Astrocyte (in vitro differentiated cells and primary cell): ENCODE data around the gene ADAMTS20. TPM values are rescaled to one million over a fixed set of nuclear protein-coding genes. Genes with fewer than 3 reads are reported as not detected.

Experiments used
- DNase-seq: peaks from one replicate; pipeline ENCODE4 v3.0.0-alpha.2; 2010; ENCODE audit warnings: low read depth
- FAIRE-seq: peaks from 2 replicates; lab custom pipeline; 2011; peaks lifted over from hg19 to GRCh38; lab: Jason Lieb, UNC
- H2AFZ ChIP-seq: 2 replicates; pipeline ENCODE4 v1.6.0; 2012; ENCODE audit warnings: low read depth, low read length, inconsistent platforms
- H3K27ac ChIP-seq: 2 replicates; pipeline ENCODE4 v1.5.1; 2011; ENCODE audit warnings: low read depth, low read length, inconsistent platforms
- H3K27me3 ChIP-seq: 2 replicates; pipeline ENCODE4 v1.6.0; 2011; ENCODE audit warnings: low read length, inconsistent platforms; ENCODE audit not compliant: insufficient read depth
- H3K36me3 ChIP-seq: 2 replicates; pipeline ENCODE4 v1.5.1; 2011; ENCODE audit warnings: low read length, inconsistent platforms; ENCODE audit not compliant: insufficient read depth
- H3K4me1 ChIP-seq: 2 replicates; pipeline ENCODE4 v1.5.1; 2011; ENCODE audit warnings: low read length, inconsistent platforms; ENCODE audit not compliant: insufficient read depth
- H3K4me2 ChIP-seq: 2 replicates; pipeline ENCODE4 v1.6.0; 2012; ENCODE audit warnings: low read length, inconsistent platforms
- H3K4me3 ChIP-seq: 2 replicates; pipeline ENCODE4 v1.5.1; 2011; ENCODE audit warnings: low read depth, mild to moderate bottlenecking, low read length, inconsistent platforms; ENCODE audit not compliant: insufficient read depth
- H3K79me2 ChIP-seq: 2 replicates; pipeline ENCODE4 v1.6.0; 2012; ENCODE audit warnings: mild to moderate bottlenecking, low read length, inconsistent platforms; ENCODE audit not compliant: insufficient read depth
- H3K9ac ChIP-seq: 2 replicates; pipeline ENCODE4 v1.6.0; 2012; ENCODE audit warnings: mild to moderate bottlenecking, low read length, inconsistent platforms
- H3K9me3 ChIP-seq: 2 replicates; pipeline ENCODE4 v1.5.1; 2012; ENCODE audit warnings: low read depth, mild to moderate bottlenecking, low read length, inconsistent platforms; ENCODE audit not compliant: insufficient read depth
- H4K20me1 ChIP-seq: 2 replicates; pipeline ENCODE4 v1.6.0; 2012; ENCODE audit warnings: low read length, inconsistent platforms; ENCODE audit not compliant: insufficient read depth
- H3K27ac Mint-ChIP-seq: one replicate; pipeline ENCODE4 v1.8.0; 2021; ENCODE audit warnings: mild to moderate bottlenecking, mixed read lengths; ENCODE audit not compliant: unreplicated experiment
- H3K27me3 Mint-ChIP-seq: one replicate; pipeline ENCODE4 v1.8.0; 2021; ENCODE audit warnings: low read depth, mixed read lengths; ENCODE audit not compliant: unreplicated experiment
- H3K36me3 Mint-ChIP-seq: one replicate; pipeline ENCODE4 v1.8.0; 2021; ENCODE audit warnings: low read depth, mixed read lengths; ENCODE audit not compliant: unreplicated experiment
- H3K4me1 Mint-ChIP-seq: one replicate; pipeline ENCODE4 v1.8.0; 2021; ENCODE audit warnings: low read depth, mixed read lengths; ENCODE audit not compliant: unreplicated experiment
- H3K4me3 Mint-ChIP-seq: one replicate; pipeline ENCODE4 v1.8.0; 2021; ENCODE audit warnings: mild to moderate bottlenecking, moderate library complexity, mixed read lengths; ENCODE audit not compliant: unreplicated experiment
- H3K9me3 Mint-ChIP-seq: one replicate; pipeline ENCODE4 v1.8.0; 2021; ENCODE audit warnings: mild to moderate bottlenecking, mixed read lengths; ENCODE audit not compliant: unreplicated experiment
- CTCF ChIP-seq: IDR thresholded peaks from 2 replicates; pipeline ENCODE4 v1.5.1; 2011; ENCODE audit warnings: low read depth, mild to moderate bottlenecking, inconsistent platforms, low read length, moderate library complexity; ENCODE audit not compliant: insufficient read depth
- EZH2 ChIP-seq: IDR thresholded peaks from 2 replicates; pipeline ENCODE4 v1.6.1; 2012; ENCODE audit warnings: mild to moderate bottlenecking, low read length, inconsistent platforms; ENCODE audit not compliant: insufficient read depth
- total RNA-seq: library from RNA; stranded (reverse); gene quantifications from 2 replicates; pipeline ENCODE4 v1.2.1, GENCODE V29; 2021

The ADAMTS20 gene
- total RNA-seq, 1 donor from 2014 or later, result 0.66 TPM

- H3K27ac ChIP-seq, result peak overlapping the region; percentile 34
- TF ChIP-seq EZH2, result no peak
- no peak for TF ChIP-seq CTCF
- no peaks in the 10 kb centered on the region for H3K79me2 ChIP-seq
- no peaks in the 10 kb centered on the region for H3K27me3 ChIP-seq
- H3K4me2 ChIP-seq, result no peak overlapping the region
- Mint-ChIP-seq H3K4me1 (no peaks in the 10 kb centered on the region), H3K9me3 (no peaks in the 10 kb centered on the region), H3K27ac (no peak overlapping the region), H3K4me3 (no peak overlapping the region), H3K36me3 (no peaks in the 10 kb centered on the region), H3K27me3 (no peaks in the 10 kb centered on the region)
- H3K4me1 ChIP-seq, result peaks cover 11% of the 10 kb centered on the region
- no peaks in the 10 kb centered on the region for H3K9me3 ChIP-seq
- H3K9ac ChIP-seq, result no peak overlapping the region
- DNase-seq (no peak), FAIRE-seq (no peak)
- no peaks in the 10 kb centered on the region for H3K36me3 ChIP-seq
- no peak overlapping the region for H3K4me3 ChIP-seq
- H4K20me1 ChIP-seq, result no peaks in the 10 kb centered on the region
- no peak overlapping the region for H2AFZ ChIP-seq
Measured at GRCh38 chr12:43316520-43316919, 235.5 kb downstream of the ADAMTS20 start.

- no peak for TF ChIP-seq CTCF
- TF ChIP-seq EZH2, result no peak
- H3K4me3 Mint-ChIP-seq, result no peak overlapping the region
- H3K9me3 Mint-ChIP-seq, result no peaks in the 10 kb centered on the region
- no peaks in the 10 kb centered on the region for H4K20me1 ChIP-seq
- H3K9me3 ChIP-seq, result no peaks in the 10 kb centered on the region
- H3K4me1 Mint-ChIP-seq, result peaks cover under 1% of the 10 kb centered on the region
- H3K36me3 Mint-ChIP-seq, result no peaks in the 10 kb centered on the region
- H3K9ac ChIP-seq, result no peak overlapping the region
- H3K27me3 Mint-ChIP-seq, result no peaks in the 10 kb centered on the region
- no peak overlapping the region for H3K4me3 ChIP-seq
- H3K4me2 ChIP-seq, result no peak overlapping the region
- DNase-seq, result peak; percentile 42
- no peak overlapping the region for H2AFZ ChIP-seq
- H3K27ac Mint-ChIP-seq, result no peak overlapping the region
- H3K27me3 ChIP-seq, result no peaks in the 10 kb centered on the region
- H3K79me2 ChIP-seq, result no peaks in the 10 kb centered on the region
- peaks cover 15% of the 10 kb centered on the region for H3K4me1 ChIP-seq
- H3K27ac ChIP-seq, result peak overlapping the region; percentile 34
- no peaks in the 10 kb centered on the region for H3K36me3 ChIP-seq
- FAIRE-seq, result no peak
Measured at GRCh38 chr12:43315961-43316360, 236.0 kb downstream of the ADAMTS20 start.

- no peaks in the 10 kb centered on the region for H4K20me1 ChIP-seq
- no peaks in the 10 kb centered on the region for H3K79me2 ChIP-seq
- Mint-ChIP-seq H3K27ac (no peak overlapping the region), H3K36me3 (no peaks in the 10 kb centered on the region), H3K27me3 (no peaks in the 10 kb centered on the region), H3K4me1 (peaks cover 6% of the 10 kb centered on the region), H3K9me3 (no peaks in the 10 kb centered on the region), H3K4me3 (no peak overlapping the region)
- H3K36me3 ChIP-seq, result no peaks in the 10 kb centered on the region
- no peak overlapping the region for H3K27ac ChIP-seq
- no peaks in the 10 kb centered on the region for H3K9me3 ChIP-seq
- no peak overlapping the region for H3K4me3 ChIP-seq
- H3K9ac ChIP-seq, result no peak overlapping the region
- peaks cover 25% of the 10 kb centered on the region for H3K4me1 ChIP-seq
- H2AFZ ChIP-seq, result no peak overlapping the region
- DNase-seq, result peak; percentile 53
- H3K4me2 ChIP-seq, result no peak overlapping the region
- no peak for FAIRE-seq
- no peak for TF ChIP-seq EZH2
- TF ChIP-seq CTCF, result no peak
- no peaks in the 10 kb centered on the region for H3K27me3 ChIP-seq
Measured at GRCh38 chr12:43312991-43313505, 239.0 kb downstream of the ADAMTS20 start.
